ENCODE results near the gene MICALL2. TPM values are rescaled to one million over a fixed set of nuclear protein-coding genes. Genes with fewer than 3 reads are reported as not detected.

The MICALL2 gene
- total RNA-seq, 2 donors from 2014 or later = 23.3 to 26.7 TPM

DNA sequence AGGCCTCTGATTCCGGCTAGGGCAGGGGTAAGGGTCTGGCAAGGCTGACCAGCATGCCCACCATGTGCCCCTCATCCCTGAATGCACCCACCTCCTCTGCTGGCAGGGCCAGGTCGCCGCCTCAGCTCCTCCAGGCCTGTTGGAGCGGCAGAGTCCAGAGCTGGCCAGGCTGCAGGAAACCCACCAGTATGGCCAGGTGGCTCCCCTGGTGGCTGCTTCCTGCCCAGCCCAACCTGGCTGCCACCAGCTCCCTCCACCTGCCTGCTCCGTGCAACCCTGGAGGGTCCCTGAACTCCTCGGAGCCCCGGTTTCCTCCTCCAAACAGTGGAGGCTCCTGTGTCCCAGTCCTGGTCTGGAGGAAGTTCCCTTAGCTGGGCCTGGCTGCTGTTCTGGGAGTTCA lies 39.6 kb downstream of the MICALL2 start:
- intact Hi-C loops (cut with DNase I) = loop anchor here (10.0 kb wide), 1 partner anchor 195 kb away; no protein-coding TSS in a partner anchor
- H3K27me3 ChIP-seq = no peaks in the 10 kb centered on the region
- WGBS, 2 donors = 52 to 67% methylated on average over 2 to 6 of the region's 7 CpGs
- no peaks in the 10 kb centered on the region for H3K9me3 ChIP-seq
- DNase-seq (no peak), ATAC-seq (no peak)
- H3K4me1 ChIP-seq = peaks cover 4% of the 10 kb centered on the region
- H3K27ac ChIP-seq = no peak overlapping the region
- H3K4me3 ChIP-seq = no peak overlapping the region
- H3K36me3 ChIP-seq (replicated peaks in 1 of 2; ENCODE audit: insufficient read depth in 1 of 2, low read depth in 2 of 2) = no peaks in the 10 kb centered on the region
- TF ChIP-seq, protein P1, sequence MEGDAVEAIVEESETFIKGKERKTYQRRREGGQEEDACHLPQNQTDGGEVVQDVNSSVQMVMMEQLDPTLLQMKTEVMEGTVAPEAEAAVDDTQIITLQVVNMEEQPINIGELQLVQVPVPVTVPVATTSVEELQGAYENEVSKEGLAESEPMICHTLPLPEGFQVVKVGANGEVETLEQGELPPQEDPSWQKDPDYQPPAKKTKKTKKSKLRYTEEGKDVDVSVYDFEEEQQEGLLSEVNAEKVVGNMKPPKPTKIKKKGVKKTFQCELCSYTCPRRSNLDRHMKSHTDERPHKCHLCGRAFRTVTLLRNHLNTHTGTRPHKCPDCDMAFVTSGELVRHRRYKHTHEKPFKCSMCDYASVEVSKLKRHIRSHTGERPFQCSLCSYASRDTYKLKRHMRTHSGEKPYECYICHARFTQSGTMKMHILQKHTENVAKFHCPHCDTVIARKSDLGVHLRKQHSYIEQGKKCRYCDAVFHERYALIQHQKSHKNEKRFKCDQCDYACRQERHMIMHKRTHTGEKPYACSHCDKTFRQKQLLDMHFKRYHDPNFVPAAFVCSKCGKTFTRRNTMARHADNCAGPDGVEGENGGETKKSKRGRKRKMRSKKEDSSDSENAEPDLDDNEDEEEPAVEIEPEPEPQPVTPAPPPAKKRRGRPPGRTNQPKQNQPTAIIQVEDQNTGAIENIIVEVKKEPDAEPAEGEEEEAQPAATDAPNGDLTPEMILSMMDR (IDR thresholded peaks at IDR 0.05) = no peak
- TF ChIP-seq POLR2A (IDR thresholded peaks at IDR 0.05) = no peak

DNA sequence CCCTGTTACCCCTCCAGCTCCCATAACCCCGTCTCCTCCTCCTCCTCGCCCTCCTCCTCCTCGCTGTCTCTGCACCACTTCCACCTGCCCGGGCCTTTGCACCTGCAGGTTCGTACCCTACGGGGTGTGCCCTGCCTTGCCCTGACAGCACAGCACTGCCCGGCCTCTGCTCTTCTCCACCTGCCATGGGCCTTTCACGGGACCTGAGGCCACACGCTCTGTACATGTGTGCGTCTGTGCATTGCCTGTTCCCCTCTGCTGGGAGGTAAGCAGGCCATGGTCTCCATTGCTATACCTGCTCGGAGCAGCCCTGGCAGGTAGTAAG lies 40.0 kb downstream of the MICALL2 start:
- TF ChIP-seq, protein P1 (IDR thresholded peaks at IDR 0.05) = no peak
- TF ChIP-seq POLR2A (IDR thresholded peaks at IDR 0.05) = no peak
- DNase-seq = no peak
- Histone ChIP-seq H3K27me3 (no peaks in the 10 kb centered on the region), H3K4me1 (peaks cover 4% of the 10 kb centered on the region), H3K4me3 (no peak overlapping the region), H3K36me3 (replicated peaks in 1 of 2; ENCODE audit: insufficient read depth in 1 of 2, low read depth in 2 of 2) (no peaks in the 10 kb centered on the region), H3K9me3 (no peaks in the 10 kb centered on the region), H3K27ac (no peak overlapping the region)
- 80 to 85% methylated on average over 8 to 11 of the region's 11 CpGs for WGBS, 2 donors
- intact Hi-C loops (cut with DNase I) = loop anchor here (10.0 kb wide), 1 partner anchor 194 kb away; no protein-coding TSS in a partner anchor
- no peak for ATAC-seq

DNA sequence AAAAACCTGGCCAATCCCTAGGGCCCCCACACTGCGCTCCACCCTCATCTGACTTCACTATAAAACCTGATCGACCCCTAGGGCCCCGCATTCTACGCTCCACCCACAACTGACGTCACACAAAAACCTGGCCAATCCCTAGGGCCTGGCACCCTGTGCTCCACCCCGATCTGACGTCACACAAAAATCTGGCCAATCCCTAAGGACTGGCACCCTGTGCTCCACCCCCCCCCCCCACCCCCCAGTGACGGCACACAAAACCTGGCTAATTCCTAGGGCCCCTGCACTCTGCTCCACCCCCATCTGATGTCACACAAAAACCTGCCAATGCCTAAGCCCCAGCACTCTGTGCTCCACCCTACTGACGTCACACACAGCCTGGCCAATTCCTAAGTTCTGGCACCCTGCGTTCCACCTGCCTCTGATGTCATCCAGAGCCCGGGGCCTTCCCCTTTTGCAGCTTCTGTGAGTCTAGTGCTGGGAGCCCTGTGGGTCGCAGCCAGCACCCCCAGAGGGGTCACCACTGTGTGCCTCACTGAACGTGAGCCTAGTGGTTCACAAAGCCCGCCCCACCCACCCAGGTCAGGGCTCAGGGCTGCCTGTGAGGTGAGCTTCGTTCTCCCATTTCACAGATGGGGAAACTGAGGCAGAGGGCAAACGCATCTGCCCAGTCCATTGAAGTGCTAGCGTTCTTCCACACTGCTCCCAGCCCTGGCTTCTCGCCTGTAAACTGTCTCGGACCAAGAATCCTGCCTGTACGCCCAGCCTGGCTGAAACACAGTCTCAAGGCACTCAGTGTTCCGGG lies 40.6 kb downstream of the MICALL2 start:
- H3K27me3 ChIP-seq = no peaks in the 10 kb centered on the region
- ATAC-seq = no peak
- H3K4me3 ChIP-seq = no peak overlapping the region
- DNase-seq = no peak
- H3K36me3 ChIP-seq (replicated peaks in 1 of 2; ENCODE audit: insufficient read depth in 1 of 2, low read depth in 2 of 2) = no peaks in the 10 kb centered on the region
- no peak overlapping the region for H3K27ac ChIP-seq
- TF ChIP-seq, protein P1 (IDR thresholded peaks at IDR 0.05) = no peak
- no peak for TF ChIP-seq POLR2A (IDR thresholded peaks at IDR 0.05)
- WGBS, 2 donors = 57 to 78% methylated on average over 11 to 21 of the region's 21 CpGs
- intact Hi-C loops (cut with DNase I) = loop anchor here (10.0 kb wide), 1 partner anchor 194 kb away; no protein-coding TSS in a partner anchor
- H3K4me1 ChIP-seq = peaks cover 4% of the 10 kb centered on the region
- H3K9me3 ChIP-seq = no peaks in the 10 kb centered on the region

DNA sequence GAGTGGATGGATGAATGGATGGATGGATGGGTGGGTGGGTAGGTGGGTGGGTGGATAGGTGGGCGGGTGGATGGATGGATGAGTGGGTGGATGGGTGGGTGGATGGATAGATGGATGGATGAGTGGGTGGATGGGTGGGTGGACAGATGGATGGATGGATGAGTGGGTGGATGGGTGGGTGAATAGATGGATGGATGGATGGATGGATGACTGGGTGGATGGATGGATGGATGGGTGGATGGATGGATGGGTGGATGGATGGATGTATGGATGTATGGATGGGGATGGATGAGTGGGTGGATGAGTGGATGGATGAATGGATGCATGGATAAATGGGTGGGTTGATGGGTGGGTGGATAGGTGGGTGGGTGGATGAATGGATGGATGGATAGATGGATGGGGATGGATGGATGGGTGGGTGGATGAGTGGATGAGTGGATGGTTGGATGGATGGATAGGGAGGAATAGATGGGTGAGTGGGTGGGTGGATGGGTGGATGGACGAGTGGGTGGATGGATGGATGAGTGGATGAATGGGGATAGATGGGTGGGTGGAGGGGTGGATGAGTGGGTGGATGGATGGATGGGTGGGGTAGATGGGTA lies 43.8 kb downstream of the MICALL2 start:
- H3K9me3 ChIP-seq = no peaks in the 10 kb centered on the region
- 51 to 59% methylated on average over 2 of the region's 2 CpGs for WGBS, 2 donors
- TF ChIP-seq, protein P1 (IDR thresholded peaks at IDR 0.05) = no peak
- no peak for TF ChIP-seq POLR2A (IDR thresholded peaks at IDR 0.05)
- peaks cover 10% of the 10 kb centered on the region for H3K4me1 ChIP-seq
- intact Hi-C loops (cut with DNase I) = loop anchor here (10.0 kb wide), 1 partner anchor 191 kb away; no protein-coding TSS in a partner anchor
- ATAC-seq (no peak), DNase-seq (no peak)
- H3K4me3 ChIP-seq = no peak overlapping the region
- no peaks in the 10 kb centered on the region for H3K27me3 ChIP-seq
- no peaks in the 10 kb centered on the region for H3K36me3 ChIP-seq (replicated peaks in 1 of 2; ENCODE audit: insufficient read depth in 1 of 2, low read depth in 2 of 2)
- H3K27ac ChIP-seq = no peak overlapping the region

Measured in body of pancreas (tissue), 4 donors.